ENCODE data around the gene MCMBP.
"Not testable (repeated sequence)": the region's sequence is repeated elsewhere in the genome, so short reads cannot be mapped to it uniquely, and the experiment has no call there.

Gene MCMBP

DNA sequence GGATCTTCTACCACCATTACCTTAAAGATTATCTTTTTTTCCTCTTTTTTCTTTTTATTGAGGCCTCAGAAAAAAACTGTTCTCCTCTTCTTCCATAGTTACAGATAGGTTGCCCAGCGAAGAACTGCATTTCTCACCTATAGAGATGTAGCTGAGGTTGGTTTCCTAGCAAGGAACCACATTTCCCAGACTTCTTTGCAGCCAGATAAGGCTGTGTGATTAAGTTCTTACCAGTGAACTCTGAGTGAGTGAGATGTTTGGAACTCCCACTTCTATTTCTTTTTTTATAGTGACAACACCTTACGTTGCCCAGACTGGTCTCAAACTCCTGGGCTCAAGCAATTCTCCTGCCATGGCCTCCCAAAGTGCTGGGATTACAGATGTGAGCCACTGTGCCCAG is 5.9 kb upstream of the MCMBP start:
- H3K4me3 ChIP-seq (ENCODE audit: low read depth, low read length) = no peak overlapping the region

GRCh38 chr10:119872860-119873681 is 428 bp upstream of the MCMBP start:
- H3K4me3 ChIP-seq (ENCODE audit: low read depth, low read length) = peak overlapping the region; percentile 91

DNA sequence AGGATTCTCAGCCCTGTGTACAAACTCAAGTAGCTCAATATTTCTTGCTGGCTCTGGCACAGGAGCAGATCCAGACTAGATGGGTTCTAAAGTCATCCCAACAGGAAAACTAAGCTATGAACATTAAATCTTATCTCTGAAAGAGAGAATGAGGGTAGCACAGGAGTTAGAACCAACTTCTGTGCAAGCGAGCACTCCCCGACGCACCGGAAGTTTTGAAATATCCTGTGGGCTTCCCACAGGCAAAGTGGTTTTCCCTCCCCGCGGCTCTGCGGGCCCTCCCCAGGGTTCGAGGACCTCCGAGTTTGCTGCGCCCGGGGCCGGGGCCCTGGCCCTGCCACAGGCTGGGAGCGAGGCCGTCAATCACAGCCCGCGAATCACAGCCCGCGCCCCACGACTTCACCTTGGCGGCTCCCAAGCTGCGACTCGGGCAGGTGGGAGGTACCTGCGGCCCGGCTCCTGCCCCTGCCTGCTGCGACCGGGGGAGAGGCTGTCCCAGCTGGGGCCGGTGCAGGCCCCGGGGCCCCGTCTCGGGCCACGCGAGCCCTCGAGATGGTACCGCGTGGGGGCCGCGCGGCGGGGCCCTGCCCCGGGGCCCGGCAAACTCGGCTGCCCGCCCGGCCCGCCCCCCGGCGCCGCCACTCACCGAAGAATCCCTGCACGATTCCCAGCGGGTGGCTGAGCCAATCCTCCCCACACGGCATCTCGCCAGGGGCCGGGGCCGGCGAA is 598 bp downstream of the MCMBP start:
- peak overlapping the region; percentile 91 for H3K4me3 ChIP-seq (ENCODE audit: low read depth, low read length)

GRCh38 chr10:119869398-119869797 is 3.2 kb downstream of the MCMBP start:
- H3K4me3 ChIP-seq (ENCODE audit: low read depth, low read length) = not testable (repeated sequence)

GRCh38 chr10:119867317-119867716 is 5.3 kb downstream of the MCMBP start:
- H3K4me3 ChIP-seq (ENCODE audit: low read depth, low read length) = no peak overlapping the region

- H3K4me3 ChIP-seq (ENCODE audit: low read depth, low read length) = no peak overlapping the region
Measured at GRCh38 chr10:119865699-119866240, 6.9 kb downstream of the MCMBP start.

DNA sequence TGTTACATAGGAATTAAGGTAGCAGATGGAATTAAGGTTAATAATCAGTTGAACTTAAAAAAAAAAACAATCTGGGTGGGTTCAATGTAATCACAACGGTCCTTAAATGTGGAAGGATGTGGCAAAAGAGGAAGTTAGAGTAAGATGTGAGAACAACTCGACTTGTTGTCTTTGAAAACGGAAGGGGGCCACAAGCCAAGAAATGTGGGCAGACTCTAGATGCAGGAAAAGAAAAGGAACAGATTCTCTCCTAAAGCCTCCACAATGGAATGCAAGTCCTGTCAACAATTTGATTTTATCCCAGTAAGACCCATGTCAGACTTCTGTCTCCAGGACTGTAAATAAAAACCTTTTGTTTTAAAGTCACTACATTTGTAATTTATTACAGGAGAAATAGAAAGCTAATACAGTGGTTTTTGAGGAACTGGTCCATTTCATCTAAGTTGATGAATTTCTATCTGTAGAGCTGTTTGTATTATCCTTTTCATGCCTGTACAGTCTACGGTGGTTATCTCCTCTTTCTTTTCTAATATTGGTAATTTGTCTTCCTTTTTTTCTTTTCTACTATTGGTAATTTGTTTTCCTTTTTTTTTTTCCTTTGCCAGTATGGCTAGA is 8.6 kb downstream of the MCMBP start:
- no peak overlapping the region for H3K4me3 ChIP-seq (ENCODE audit: low read depth, low read length)

- H3K4me3 ChIP-seq (ENCODE audit: low read depth, low read length) = no peak overlapping the region
Measured at GRCh38 chr10:119862524-119862923, 10.1 kb downstream of the MCMBP start.

GRCh38 chr10:119860866-119861607 is 11.6 kb downstream of the MCMBP start:
- H3K4me3 ChIP-seq (ENCODE audit: low read depth, low read length) = no peak overlapping the region

- H3K4me3 ChIP-seq (ENCODE audit: low read depth, low read length) = no peak overlapping the region
Measured at GRCh38 chr10:119859420-119860258, 13.0 kb downstream of the MCMBP start.

GRCh38 chr10:119858063-119858462 is 14.6 kb downstream of the MCMBP start:
- no peak overlapping the region for H3K4me3 ChIP-seq (ENCODE audit: low read depth, low read length)

GRCh38 chr10:119853574-119853973 is 19.1 kb downstream of the MCMBP start:
- no peak overlapping the region for H3K4me3 ChIP-seq (ENCODE audit: low read depth, low read length)

DNA sequence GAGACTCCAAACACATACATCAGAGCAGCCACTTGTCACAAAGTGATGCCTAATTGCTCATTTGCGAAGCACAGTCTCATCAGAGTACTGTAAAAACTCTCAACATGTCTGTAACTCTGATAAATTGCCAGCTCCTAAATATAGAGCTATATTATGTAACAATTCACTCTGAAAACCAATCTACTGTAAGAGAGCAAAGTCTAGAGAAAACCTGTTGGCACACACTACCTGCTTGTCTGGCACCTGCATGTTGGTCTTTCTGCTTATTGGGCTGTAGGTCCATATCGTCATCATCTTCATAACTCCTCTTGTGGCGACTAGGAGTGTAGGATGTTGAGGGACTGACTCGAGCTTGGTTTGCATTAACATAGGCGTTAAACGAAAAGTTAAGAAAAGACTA is 19.8 kb downstream of the MCMBP start:
- no peak overlapping the region for H3K4me3 ChIP-seq (ENCODE audit: low read depth, low read length)

GRCh38 chr10:119852277-119852676 is 20.4 kb downstream of the MCMBP start:
- H3K4me3 ChIP-seq (ENCODE audit: low read depth, low read length) = no peak overlapping the region

- H3K4me3 ChIP-seq (ENCODE audit: low read depth, low read length) = no peak overlapping the region
Measured at GRCh38 chr10:119849944-119850343, 22.7 kb downstream of the MCMBP start.

DNA sequence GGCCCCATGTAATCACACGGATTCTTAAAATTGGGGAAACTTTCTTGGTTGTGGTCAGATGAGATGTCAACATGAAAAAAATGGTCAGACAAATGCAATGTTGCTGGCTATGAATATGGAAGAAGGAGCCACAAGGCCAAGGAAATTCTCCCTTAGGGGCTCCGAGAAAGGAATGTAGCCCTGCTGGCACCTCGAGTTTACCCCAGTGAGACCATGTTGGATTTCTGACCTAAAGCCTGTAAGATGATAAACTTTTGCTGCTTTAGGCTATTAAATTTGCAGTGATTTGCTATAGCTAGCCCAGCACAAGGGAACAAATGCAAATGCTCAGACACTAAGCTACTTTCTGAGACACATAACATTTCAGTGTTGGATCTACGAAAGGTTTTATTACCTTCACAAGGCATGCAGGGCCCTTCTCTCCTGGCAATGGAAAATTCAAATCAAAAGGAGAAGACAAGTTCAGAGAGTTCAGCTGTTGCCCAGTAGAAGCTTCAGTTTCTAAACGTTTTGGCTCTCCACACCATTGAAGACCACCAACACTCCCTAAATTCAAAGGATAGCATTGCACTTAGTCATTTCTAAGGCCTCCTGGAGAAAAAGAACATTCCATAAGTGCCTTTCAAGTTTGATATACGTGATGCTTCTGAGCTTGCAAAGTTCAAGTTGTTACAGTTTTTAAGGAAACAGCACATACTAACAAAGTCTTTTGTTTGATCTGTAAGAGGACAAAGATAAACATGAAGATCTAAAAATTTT is 23.4 kb downstream of the MCMBP start:
- H3K4me3 ChIP-seq (ENCODE audit: low read depth, low read length) = no peak overlapping the region

DNA sequence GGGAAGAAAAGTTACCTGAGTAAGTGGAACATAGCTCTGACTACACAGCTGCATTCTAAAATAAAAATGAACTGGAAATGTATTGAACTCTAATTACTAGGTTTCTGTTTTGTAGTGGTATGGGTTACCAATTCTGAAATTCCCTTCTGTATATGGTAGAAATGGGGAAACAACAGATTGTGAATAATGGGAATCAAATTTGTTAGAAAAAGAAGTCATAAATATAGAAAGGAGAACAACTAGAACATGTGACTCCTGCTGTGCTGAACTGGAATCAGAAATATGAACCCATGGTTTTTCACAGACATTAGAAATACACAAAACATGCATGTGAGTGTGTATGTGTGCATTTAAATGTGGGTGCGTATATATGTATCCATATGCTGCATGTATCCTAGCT is 27.0 kb downstream of the MCMBP start:
- H3K4me3 ChIP-seq (ENCODE audit: low read depth, low read length) = no peak overlapping the region

DNA sequence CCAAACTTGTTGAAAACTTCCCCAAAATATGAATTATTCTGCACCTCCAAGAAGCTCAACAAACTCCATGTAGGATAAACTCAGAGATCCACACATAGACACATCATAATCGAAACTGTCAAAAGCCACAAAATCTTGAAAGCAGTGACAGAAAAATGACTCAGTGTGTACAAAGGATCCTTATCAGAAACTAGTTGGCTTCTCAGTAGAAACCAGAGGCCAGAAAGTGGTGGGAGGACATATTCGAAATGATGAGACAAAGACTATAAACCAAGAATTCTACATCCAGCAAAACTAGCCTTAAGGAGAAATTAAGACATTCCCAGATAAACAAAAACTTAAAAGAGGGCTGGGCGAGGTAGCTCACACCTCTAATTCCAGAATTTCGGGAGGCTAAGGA is 38.5 kb downstream of the MCMBP start:
- no peak overlapping the region for H3K4me3 ChIP-seq (ENCODE audit: low read depth, low read length)

GRCh38 chr10:119832951-119833350 is 39.7 kb downstream of the MCMBP start:
- H3K4me3 ChIP-seq (ENCODE audit: low read depth, low read length) = no peak overlapping the region
